Measurements from ENCODE around the gene KLRC1.
"Not testable (repeated sequence)": the region's sequence is repeated elsewhere in the genome, so short reads cannot be mapped to it uniquely, and the experiment has no call there.

Gene KLRC1

DNA sequence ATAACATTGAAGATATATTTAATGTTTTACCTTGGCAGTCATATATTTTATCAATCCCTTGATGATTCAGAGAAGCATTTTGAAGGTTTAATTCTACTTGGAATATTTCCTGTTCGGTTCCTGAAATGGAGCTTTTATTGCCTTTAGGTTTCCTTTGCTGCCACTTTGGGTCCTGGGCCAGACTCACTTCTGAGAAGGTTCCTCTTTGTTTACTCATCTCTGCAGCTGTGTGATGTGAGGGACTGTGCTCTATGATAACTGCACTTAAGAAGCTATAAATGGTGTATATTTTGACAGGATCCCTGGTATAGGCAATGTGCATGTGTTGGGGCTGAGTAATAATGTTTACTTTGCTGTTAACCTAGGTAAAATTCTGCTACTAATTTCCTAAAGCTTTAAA lies 32.8 kb downstream of the KLRC1 start, which contains the start of gene KLRC3:
Gene KLRC3 (minus strand): TSS at position 262 of the 400 bp plus-strand sequence. CDS start 45 bp downstream, at position 217.
- DNase-seq (ENCODE audit: low read depth in 2 of 2): not testable (repeated sequence)

DNA sequence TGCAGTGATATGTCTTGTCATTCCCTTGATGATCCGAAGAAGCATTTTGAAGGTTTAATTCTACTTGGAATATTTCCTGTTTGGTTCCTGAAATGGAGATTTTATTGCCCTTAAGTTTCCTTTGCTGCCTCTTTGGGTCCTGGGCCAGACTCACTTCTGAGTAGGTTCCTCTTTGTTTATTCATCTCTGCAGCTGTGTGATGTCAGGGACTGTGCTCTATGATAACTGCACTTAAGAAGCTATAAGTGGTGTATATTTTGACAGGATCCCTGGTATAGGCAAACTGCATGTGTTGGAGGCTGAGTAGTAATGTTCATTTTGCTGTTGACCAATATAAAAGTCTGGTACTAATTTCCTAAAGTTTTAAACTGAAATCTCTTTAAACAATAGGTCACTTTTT lies 43.8 kb downstream of the KLRC1 start, which contains the start of gene KLRC4:
Gene KLRC4 (minus strand): TSS at position 366 of the 400 bp plus-strand sequence. CDS start 182 bp downstream, at position 184.
- no peak for DNase-seq (ENCODE audit: low read depth in 2 of 2)

DNA sequence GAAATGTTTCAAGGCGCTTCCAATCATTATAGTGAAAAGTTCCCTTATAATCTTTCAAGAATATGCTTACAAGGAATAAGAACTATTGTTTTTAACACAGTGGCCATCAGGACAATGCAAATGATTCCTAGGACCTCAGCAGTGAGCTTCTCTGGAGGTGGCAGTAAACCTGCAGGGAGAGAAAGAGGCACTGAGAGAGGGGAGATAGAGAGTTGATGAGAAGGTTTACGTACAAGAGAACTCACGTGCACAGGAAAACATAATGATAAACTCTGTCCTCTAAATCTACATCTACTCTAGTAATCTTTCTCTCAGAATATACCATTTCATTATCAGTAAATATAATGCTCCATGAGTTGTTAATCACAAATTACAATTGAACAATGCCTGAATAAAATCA lies 44.3 kb downstream of the KLRC1 start:
- no peak for DNase-seq (ENCODE audit: low read depth in 2 of 2)

DNA sequence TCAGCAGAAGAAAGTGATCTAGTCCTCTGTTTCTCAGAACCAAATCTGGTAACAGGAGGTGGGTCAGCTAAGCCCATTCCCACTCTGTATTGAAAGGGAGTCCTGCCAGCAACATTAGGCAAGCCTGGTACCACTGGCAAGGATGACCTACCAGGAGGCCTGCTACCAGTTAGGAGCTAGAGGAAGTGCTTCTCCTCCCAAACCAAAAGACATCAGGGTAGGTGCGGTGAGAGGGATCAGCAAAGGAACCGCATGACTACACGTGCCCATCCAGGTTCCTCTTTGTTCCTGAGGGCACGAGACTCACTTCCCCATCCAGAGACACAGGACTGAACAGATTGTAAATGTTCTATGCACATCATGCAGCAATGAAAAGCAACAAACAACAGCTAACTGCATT lies 46.5 kb downstream of the KLRC1 start:
- DNase-seq (ENCODE audit: low read depth in 2 of 2): no peak

DNA sequence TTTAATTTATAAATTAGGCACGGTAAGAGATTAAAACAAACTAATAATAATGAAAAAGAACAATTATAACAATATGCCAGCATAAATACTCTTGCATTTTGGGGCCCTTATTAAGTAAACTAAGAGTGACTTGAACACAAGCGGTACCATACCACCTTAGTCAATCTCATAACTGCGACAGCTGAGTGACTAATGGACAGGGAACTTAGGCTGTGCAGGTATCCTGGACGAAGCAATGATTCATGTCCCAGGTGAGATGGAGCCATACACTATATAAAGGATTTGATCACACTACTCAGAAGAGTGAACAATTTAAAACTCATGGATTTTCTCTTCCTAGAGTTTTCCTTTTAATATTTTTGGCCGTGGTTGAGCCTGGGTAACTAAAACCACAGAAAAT lies 47.9 kb downstream of the KLRC1 start:
- DNase-seq (ENCODE audit: low read depth in 2 of 2): no peak

DNA sequence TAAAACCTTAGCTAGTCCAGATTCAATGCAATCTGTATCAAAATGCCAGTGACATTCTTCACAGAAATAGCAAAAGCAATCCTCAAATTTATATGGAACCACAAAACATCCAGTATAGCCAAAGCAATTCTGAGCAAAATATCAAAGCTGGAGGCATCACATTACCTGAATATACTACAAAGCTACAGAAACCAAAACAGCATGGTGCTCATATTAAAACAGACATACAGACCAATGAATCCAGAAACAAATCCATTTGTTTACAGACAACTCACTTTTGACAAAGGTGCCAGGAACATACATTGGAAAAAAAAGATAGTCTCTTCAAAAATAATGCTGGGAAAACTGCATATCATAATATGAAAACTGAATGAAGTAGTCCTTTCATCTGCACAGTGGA lies 48.4 kb downstream of the KLRC1 start:
- no peak for DNase-seq (ENCODE audit: low read depth in 2 of 2)

DNA sequence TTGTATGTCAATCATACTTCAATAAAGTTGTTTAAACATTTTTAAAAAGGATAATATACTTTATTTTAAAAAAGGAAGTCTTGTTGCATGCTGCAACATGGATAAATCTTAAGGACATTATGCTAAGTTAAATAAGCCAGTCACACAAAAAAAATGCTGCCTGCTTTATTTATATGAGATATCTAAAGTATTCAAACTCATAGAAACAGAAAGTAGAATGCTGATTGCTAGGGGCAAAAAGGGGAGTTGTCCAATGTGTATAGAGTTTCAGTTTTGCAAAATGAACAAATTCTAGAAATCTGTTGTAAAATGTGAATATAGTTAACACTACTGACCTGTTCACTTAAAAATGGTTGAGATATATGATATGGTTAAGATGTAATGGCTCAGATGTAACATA lies 52.3 kb downstream of the KLRC1 start:
- DNase-seq (ENCODE audit: low read depth in 2 of 2): no peak

DNA sequence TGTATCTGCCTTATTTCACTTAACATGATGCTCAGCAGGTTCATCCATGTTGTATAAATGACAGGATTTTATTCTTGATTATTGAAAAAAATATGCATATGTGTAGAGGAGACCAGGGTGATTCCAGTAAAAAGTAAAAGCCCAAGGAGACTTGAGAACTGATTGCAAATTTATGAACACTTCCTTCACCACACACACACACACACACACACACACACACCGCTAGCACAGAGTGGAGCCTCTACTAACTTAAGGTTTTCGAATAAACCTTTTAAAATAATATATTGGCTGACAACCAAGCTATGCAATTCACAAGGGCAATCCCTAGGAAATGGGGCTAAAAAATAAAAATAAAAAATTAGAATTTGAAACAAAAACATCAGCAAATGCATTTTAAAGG lies 55.0 kb downstream of the KLRC1 start:
- DNase-seq (ENCODE audit: low read depth in 2 of 2): no peak

DNA sequence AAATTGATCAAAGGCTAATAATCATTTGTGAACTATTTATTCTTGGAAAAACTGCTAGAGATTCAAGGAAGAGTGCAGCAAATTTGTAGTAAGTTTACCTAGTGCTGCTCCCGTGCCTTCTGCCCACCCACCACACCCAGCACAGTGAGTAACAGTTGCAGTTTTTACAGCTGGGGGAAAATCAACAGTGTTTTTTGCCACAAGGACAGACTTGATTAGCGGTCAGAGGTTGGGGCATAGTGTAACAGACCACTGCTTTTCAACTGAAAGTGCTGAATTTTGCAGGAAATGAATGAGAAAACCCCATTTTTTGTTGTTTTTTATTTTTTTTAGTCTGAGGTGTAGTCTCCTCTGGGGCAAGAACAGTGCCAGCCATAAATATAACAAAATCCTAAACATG lies 55.9 kb downstream of the KLRC1 start:
- no peak for DNase-seq (ENCODE audit: low read depth in 2 of 2)

DNA sequence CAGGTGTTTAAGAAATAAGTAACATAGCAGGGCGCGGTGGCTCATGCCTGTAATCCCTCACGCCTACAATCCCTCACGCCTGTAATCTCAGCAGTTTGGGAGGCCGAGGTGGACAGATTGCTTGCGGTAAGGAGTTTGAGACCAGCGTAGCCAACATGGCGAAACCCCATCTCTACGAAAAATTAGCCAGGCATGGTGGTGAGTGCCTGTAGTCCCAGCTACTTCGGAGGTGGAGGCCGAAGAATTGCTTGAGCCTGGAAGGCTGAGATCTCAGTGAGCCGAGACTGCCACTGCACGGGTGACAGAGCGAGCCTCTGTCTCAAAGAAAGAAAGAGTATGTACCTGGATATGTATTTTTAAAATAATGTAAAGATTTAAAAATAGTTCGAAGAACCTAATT lies 57.0 kb downstream of the KLRC1 start:
- not testable (repeated sequence) for DNase-seq (ENCODE audit: low read depth in 2 of 2)
